Rectal smooth muscle tissue (tissue), 1 donor: ENCODE results near the gene ORAI3.

ENCODE experiments used
- H3K27ac ChIP-seq: one replicate; pipeline ENCODE4 v1.7.0; 2013; ENCODE audit warnings: low read depth, low read length, inconsistent platforms
- H3K27me3 ChIP-seq: one replicate; pipeline ENCODE4 v1.7.0; 2013; ENCODE audit warnings: low read length; ENCODE audit not compliant: control insufficient read depth, insufficient read depth
- H3K36me3 ChIP-seq: one replicate; pipeline ENCODE4 v1.7.0; 2013; ENCODE audit warnings: low read length; ENCODE audit not compliant: control insufficient read depth, insufficient read depth
- H3K4me1 ChIP-seq: one replicate; pipeline ENCODE4 v1.7.0; 2013; ENCODE audit warnings: low read length; ENCODE audit not compliant: control insufficient read depth, insufficient read depth
- H3K4me3 ChIP-seq: one replicate; pipeline ENCODE4 v1.7.0; 2013; ENCODE audit warnings: low read length
- H3K9ac ChIP-seq: one replicate; pipeline ENCODE4 v1.7.0; 2013; ENCODE audit warnings: low read length

The ORAI3 gene

GRCh38 chr16:30954993-30955392, 6.1 kb downstream of the ORAI3 start:
- H3K9ac ChIP-seq, result no peak overlapping the region
- H3K4me3 ChIP-seq, result no peak overlapping the region
- peaks cover 15% of the 10 kb centered on the region for H3K4me1 ChIP-seq
- H3K27ac ChIP-seq, result no peak overlapping the region
- no peaks in the 10 kb centered on the region for H3K27me3 ChIP-seq
- H3K36me3 ChIP-seq, result peaks cover 3% of the 10 kb centered on the region

DNA sequence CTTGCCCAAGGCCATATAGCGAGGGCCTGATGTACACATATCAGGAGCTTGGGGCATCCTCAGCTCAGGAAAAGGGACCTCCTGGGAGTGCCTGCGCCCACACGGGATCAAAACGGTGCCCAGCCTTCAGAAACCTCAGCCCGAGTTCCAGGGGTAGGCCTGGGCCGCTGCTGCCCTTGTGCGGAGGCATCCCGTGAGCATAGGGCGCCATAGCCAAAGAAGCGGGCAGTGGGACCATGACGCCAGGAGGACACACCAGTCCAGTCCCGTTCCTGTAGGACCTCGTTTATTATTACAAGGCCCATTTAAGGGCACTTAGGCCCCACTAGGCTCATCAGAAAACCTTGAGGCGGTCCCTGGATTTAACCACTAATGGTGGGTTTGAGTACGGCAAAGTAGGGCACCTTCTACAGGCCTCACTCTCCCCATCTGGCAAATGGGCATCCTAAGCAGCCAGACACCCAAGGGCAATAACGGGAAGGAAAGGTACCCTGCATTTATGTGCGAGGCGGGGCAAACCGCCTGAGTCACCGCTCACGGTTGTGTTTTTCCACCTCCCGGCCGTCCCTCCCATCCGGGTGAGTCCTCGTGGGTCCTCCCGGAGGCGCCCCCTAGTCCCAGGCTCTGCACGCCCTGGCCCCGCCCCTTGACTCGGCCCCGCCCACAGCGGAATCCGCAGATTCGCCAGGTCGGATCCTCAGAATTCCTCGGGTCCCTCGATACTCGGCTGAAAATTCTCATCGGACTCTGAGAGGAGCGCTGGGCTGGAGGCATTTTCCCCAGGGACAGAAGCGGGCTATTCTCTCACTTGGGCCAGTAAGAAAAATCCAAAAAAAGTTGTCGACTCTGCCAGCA, 8.0 kb downstream of the ORAI3 start:
- H3K4me3 ChIP-seq, result peak overlapping the region; percentile 90
- H3K9ac ChIP-seq, result peak overlapping the region; percentile 84
- H3K27ac ChIP-seq, result peak overlapping the region; percentile 99
- no peaks in the 10 kb centered on the region for H3K27me3 ChIP-seq
- peaks cover 5% of the 10 kb centered on the region for H3K4me1 ChIP-seq
- peaks cover 20% of the 10 kb centered on the region for H3K36me3 ChIP-seq

- H3K36me3 ChIP-seq, result peaks cover 20% of the 10 kb centered on the region
- H3K27ac ChIP-seq, result peak within 1 kb of the TSS; percentile 99
- peak within 1 kb of the TSS; percentile 84 for H3K9ac ChIP-seq
- no peaks in the 10 kb centered on the region for H3K27me3 ChIP-seq
- H3K4me1 ChIP-seq, result peaks cover 5% of the 10 kb centered on the region
- H3K4me3 ChIP-seq, result peak within 1 kb of the TSS; percentile 90
Observed at GRCh38 chr16:30957456-30958174, 8.7 kb downstream of the ORAI3 start, which contains the start of gene SETD1A. TSS of gene SETD1A (plus strand) at chr16:30957754. CDS start at chr16:30958732, 978 bp downstream.

- peaks cover 27% of the 10 kb centered on the region for H3K36me3 ChIP-seq
- H3K27me3 ChIP-seq, result no peaks in the 10 kb centered on the region
- H3K4me3 ChIP-seq, result peak overlapping the region; percentile 90
- H3K27ac ChIP-seq, result peak overlapping the region; percentile 99
- peak overlapping the region; percentile 13 for H3K9ac ChIP-seq
- peaks cover 5% of the 10 kb centered on the region for H3K4me1 ChIP-seq
Observed at GRCh38 chr16:30958175-30959079, 9.6 kb downstream of the ORAI3 start.

GRCh38 chr16:30961384-30961783, 12.5 kb downstream of the ORAI3 start:
- Histone ChIP-seq H3K9ac (no peak overlapping the region), H3K27ac (no peak overlapping the region), H3K36me3 (peaks cover 50% of the 10 kb centered on the region), H3K4me1 (peaks cover 5% of the 10 kb centered on the region), H3K27me3 (no peaks in the 10 kb centered on the region), H3K4me3 (no peak overlapping the region)

DNA sequence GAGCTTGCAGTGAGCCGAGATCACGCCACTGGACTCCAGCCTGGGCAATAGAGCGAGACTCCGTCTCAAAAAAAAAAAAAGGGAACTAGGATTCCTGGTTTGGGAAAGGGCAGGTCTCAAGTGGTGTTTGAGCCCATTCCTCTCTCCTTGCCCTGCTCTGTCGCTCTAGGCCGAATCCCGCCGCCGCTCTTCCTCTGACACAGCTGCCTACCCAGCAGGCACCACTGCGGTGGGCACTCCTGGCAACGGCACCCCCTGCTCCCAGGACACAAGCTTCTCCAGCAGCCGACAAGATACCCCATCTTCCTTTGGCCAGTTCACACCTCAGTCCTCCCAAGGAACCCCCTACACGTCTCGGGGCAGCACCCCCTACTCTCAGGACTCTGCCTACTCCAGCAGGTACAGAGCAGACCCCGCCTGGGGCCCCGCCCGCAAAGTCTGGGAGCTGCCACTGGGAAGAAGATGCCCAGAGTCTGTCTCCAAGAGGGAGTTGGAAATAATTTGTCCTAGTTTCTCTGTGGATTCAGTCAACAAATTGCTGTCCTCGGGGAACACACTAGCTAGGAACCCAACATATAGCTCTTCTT, 15.2 kb downstream of the ORAI3 start:
- Histone ChIP-seq H3K9ac (no peak overlapping the region), H3K4me3 (no peak overlapping the region), H3K4me1 (no peaks in the 10 kb centered on the region), H3K27me3 (no peaks in the 10 kb centered on the region), H3K36me3 (peaks cover 62% of the 10 kb centered on the region), H3K27ac (no peak overlapping the region)

DNA sequence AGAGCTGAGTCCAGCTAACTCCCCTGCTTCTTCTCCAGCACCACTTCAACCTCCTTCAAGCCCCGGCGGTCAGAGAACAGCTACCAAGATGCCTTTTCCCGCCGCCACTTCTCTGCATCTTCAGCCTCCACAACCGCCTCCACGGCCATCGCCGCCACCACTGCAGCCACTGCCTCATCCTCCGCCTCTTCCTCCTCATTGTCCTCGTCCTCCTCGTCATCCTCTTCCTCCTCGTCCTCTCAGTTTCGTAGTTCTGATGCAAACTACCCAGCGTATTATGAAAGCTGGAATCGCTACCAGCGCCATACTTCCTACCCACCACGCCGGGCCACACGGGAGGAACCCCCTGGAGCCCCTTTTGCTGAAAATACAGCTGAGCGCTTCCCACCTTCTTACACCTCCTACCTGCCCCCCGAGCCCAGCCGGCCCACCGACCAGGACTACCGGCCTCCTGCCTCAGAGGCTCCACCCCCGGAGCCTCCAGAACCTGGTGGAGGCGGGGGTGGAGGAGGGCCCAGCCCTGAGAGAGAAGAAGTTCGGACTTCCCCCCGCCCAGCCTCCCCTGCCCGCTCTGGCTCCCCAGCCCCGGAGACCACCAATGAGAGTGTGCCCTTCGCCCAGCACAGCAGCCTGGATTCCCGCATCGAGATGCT, 15.8 kb downstream of the ORAI3 start:
- no peak overlapping the region for H3K9ac ChIP-seq
- peaks cover 69% of the 10 kb centered on the region for H3K36me3 ChIP-seq
- H3K4me3 ChIP-seq, result no peak overlapping the region
- H3K27me3 ChIP-seq, result no peaks in the 10 kb centered on the region
- H3K4me1 ChIP-seq, result no peaks in the 10 kb centered on the region
- no peak overlapping the region for H3K27ac ChIP-seq

GRCh38 chr16:30965436-30965835, 16.6 kb downstream of the ORAI3 start:
- no peak overlapping the region for H3K27ac ChIP-seq
- H3K4me3 ChIP-seq, result no peak overlapping the region
- peaks cover 63% of the 10 kb centered on the region for H3K36me3 ChIP-seq
- H3K9ac ChIP-seq, result no peak overlapping the region
- H3K4me1 ChIP-seq, result no peaks in the 10 kb centered on the region
- H3K27me3 ChIP-seq, result no peaks in the 10 kb centered on the region

- H3K9ac ChIP-seq, result no peak overlapping the region
- no peak overlapping the region for H3K4me3 ChIP-seq
- H3K27me3 ChIP-seq, result no peaks in the 10 kb centered on the region
- peaks cover 64% of the 10 kb centered on the region for H3K36me3 ChIP-seq
- H3K27ac ChIP-seq, result no peak overlapping the region
- no peaks in the 10 kb centered on the region for H3K4me1 ChIP-seq
Observed at GRCh38 chr16:30966033-30966619, 17.3 kb downstream of the ORAI3 start.

GRCh38 chr16:30967795-30968194, 18.9 kb downstream of the ORAI3 start:
- Histone ChIP-seq H3K27me3 (no peaks in the 10 kb centered on the region), H3K36me3 (peaks cover 70% of the 10 kb centered on the region), H3K27ac (no peak overlapping the region), H3K9ac (no peak overlapping the region), H3K4me3 (no peak overlapping the region), H3K4me1 (no peaks in the 10 kb centered on the region)

DNA sequence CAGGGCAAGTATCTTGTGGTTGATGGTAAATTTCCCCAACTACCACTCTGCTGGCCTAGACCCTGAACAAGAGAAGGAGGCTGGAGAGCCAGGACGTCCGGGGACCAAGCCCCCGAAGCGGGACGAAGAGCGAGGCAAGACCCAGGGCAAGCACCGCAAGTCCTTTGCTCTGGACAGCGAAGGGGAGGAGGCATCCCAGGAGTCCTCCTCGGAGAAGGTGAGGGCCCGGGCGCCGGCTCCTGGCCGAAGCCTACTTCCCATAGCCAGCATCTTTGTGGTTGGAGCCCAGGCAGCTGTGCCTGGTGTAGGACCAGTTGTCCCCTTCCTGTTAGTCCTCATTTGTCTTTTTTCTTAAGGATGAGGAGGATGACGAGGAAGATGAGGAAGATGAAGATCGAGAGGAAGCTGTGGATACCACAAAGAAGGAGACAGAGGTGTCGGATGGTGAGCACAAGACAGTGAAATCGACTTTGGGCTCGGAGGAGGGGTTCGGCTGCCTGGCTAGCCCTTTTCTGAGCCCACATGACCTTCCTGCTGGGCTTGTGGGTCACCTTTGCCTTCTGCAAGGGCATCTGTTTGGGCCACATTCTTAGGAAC, 20.5 kb downstream of the ORAI3 start:
- Histone ChIP-seq H3K4me3 (no peak overlapping the region), H3K27ac (no peak overlapping the region), H3K9ac (no peak overlapping the region), H3K4me1 (no peaks in the 10 kb centered on the region), H3K36me3 (peaks cover 70% of the 10 kb centered on the region), H3K27me3 (no peaks in the 10 kb centered on the region)
